GM12892 (cell line): ENCODE results near the gene SAXO2.

Experiments
- POLR2A ChIP-seq: IDR thresholded peaks from 2 replicates; pipeline ENCODE4 v1.6.1; 2011; ENCODE audit warnings: low read depth, low read length, control low read depth
- POLR2AphosphoS5 ChIP-seq: IDR thresholded peaks from 2 replicates; pipeline ENCODE4 v1.6.1; 2011; ENCODE audit warnings: low read depth, low read length, control low read depth
- TAF1 ChIP-seq: IDR thresholded peaks from 2 replicates; pipeline ENCODE4 v1.6.1; 2011; ENCODE audit warnings: low read depth, mild to moderate bottlenecking, control low read depth, low read length, borderline replicate concordance

- TF ChIP-seq POLR2A, result no peak
- TF ChIP-seq POLR2AphosphoS5, result no peak
- no peak for TF ChIP-seq TAF1
These were observed 54.5 kb downstream of the SAXO2 start for GRCh38 chr15:82317091-82317489.
